ENCODE results near the gene PCLO. TPM values are rescaled to one million over a fixed set of nuclear protein-coding genes. Genes with fewer than 3 reads are reported as not detected.

The PCLO gene
- total RNA-seq, 2 donors from 2014 or later = 3.2 to 4.2 TPM

DNA sequence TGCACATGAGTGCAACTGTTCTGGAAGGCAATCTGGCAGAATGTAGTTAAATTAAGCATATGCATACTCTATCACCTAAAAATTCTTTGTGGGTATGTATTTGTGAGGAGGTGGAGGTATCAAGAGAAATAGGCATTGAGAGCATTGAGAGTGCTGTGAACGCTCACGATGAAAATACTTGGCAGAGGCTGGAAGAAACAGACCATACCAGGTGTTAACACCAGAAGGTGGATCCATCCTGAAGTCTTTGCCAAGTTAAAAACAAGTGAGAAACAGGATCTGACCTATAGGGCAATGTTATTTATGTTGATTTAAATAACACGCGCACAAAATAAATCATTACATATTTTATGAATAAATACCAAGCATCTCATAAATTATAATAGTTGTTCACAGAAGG, 311.6 kb downstream of the PCLO start:
- no peaks in the 10 kb centered on the region for H3K36me3 ChIP-seq (ENCODE audit: control insufficient read depth, insufficient read depth, low read length)
- H3K9ac ChIP-seq (ENCODE audit: extremely low read depth, low read length, poor library complexity, severe bottlenecking) = no peak overlapping the region
- TF ChIP-seq, protein P1, sequence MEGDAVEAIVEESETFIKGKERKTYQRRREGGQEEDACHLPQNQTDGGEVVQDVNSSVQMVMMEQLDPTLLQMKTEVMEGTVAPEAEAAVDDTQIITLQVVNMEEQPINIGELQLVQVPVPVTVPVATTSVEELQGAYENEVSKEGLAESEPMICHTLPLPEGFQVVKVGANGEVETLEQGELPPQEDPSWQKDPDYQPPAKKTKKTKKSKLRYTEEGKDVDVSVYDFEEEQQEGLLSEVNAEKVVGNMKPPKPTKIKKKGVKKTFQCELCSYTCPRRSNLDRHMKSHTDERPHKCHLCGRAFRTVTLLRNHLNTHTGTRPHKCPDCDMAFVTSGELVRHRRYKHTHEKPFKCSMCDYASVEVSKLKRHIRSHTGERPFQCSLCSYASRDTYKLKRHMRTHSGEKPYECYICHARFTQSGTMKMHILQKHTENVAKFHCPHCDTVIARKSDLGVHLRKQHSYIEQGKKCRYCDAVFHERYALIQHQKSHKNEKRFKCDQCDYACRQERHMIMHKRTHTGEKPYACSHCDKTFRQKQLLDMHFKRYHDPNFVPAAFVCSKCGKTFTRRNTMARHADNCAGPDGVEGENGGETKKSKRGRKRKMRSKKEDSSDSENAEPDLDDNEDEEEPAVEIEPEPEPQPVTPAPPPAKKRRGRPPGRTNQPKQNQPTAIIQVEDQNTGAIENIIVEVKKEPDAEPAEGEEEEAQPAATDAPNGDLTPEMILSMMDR (conservative IDR thresholded peaks at IDR 0.05) = no peak
- no peak for DNase-seq
- no peak overlapping the region for H3K4me3 ChIP-seq (ENCODE audit: low read length)
- no peak overlapping the region for H3K4me3 Mint-ChIP-seq
- no peaks in the 10 kb centered on the region for H3K4me1 ChIP-seq (ENCODE audit: control insufficient read depth, insufficient read depth, low read length)
- H3K9me3 Mint-ChIP-seq = no peaks in the 10 kb centered on the region
- H3K36me3 Mint-ChIP-seq (ENCODE audit: low read depth) = no peaks in the 10 kb centered on the region
- no peaks in the 10 kb centered on the region for H3K9me3 ChIP-seq (ENCODE audit: control insufficient read depth, low read length)
- H3K27me3 Mint-ChIP-seq (ENCODE audit: insufficient read depth) = no peaks in the 10 kb centered on the region
- no peak overlapping the region for H3K27ac Mint-ChIP-seq
- WGBS, 2 experiments (ENCODE audit: insufficient coverage in 1 of 2, insufficient read length in 1 of 2) = 92 to 100% methylated on average over 2 of the region's 4 CpGs
- no peak overlapping the region for H3K27ac ChIP-seq (ENCODE audit: low read depth, low read length)
- H3K27me3 ChIP-seq (ENCODE audit: control insufficient read depth, insufficient read depth, low read length, poor library complexity, severe bottlenecking) = no peaks in the 10 kb centered on the region
- no peaks in the 10 kb centered on the region for H3K4me1 Mint-ChIP-seq

DNA sequence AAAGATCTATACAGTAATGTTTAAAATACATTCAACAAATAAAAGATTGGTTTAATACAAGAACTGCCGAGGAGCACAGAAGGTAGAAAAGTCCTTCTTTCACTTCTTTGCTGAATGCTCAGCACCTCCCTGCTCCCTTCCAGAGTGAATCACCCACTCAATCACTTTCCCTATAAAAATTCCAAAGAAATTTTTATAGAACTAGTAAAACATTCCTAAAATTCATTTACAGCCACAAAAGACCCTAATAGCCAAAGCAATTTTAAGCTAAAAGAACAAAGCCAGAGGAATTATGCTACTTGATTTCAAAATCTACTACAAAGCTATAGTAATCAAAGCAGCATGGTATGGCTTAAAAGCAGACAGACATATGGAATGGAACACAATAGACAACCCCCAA, 320.9 kb downstream of the PCLO start:
- no peak overlapping the region for H3K27ac ChIP-seq (ENCODE audit: low read depth, low read length)
- TF ChIP-seq, protein P1 (conservative IDR thresholded peaks at IDR 0.05) = no peak

DNA sequence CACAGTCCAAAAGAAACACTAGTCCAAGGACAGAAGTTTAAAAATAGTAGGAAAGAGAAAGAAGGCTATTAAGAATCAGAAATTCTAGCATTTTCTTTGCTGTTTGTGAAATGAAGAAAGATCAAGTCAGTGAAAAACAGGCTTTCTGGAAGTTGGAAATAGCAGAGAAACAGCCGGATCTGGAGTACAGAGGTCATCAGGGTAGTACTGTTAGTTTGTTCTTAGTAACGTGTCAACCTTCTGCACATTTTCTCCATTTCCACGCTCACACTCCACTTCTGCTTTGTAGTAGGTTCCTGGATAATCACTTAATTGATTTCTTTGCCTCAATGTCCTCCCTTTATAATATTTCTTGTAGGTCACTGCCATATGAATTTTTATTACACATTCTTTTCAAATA, 322.6 kb downstream of the PCLO start:
- Histone ChIP-seq H3K9ac (ENCODE audit: extremely low read depth, low read length, poor library complexity, severe bottlenecking) (no peak overlapping the region), H3K27me3 (ENCODE audit: control insufficient read depth, insufficient read depth, low read length, poor library complexity, severe bottlenecking) (no peaks in the 10 kb centered on the region), H3K9me3 (ENCODE audit: control insufficient read depth, low read length) (no peaks in the 10 kb centered on the region), H3K4me1 (ENCODE audit: control insufficient read depth, insufficient read depth, low read length) (no peaks in the 10 kb centered on the region), H3K27ac (ENCODE audit: low read depth, low read length) (no peak overlapping the region), H3K4me3 (ENCODE audit: low read length) (no peak overlapping the region), H3K36me3 (ENCODE audit: control insufficient read depth, insufficient read depth, low read length) (no peaks in the 10 kb centered on the region)
- H3K4me1 Mint-ChIP-seq = peaks cover 4% of the 10 kb centered on the region
- TF ChIP-seq, protein P1 (conservative IDR thresholded peaks at IDR 0.05) = no peak
- 66% methylated on average over 3 of the region's 3 CpGs; no CpG with 5 or more reads in 1 of the 2 experiments for WGBS, 2 experiments (ENCODE audit: insufficient coverage in 1 of 2, insufficient read length in 1 of 2)
- H3K27ac Mint-ChIP-seq = no peak overlapping the region
- no peaks in the 10 kb centered on the region for H3K36me3 Mint-ChIP-seq (ENCODE audit: low read depth)
- no peak for DNase-seq
- H3K9me3 Mint-ChIP-seq = no peaks in the 10 kb centered on the region
- H3K27me3 Mint-ChIP-seq (ENCODE audit: insufficient read depth) = no peaks in the 10 kb centered on the region
- no peak overlapping the region for H3K4me3 Mint-ChIP-seq

More for the DNA sequence above, 320.9 kb downstream of the PCLO start:
- Mint-ChIP-seq H3K4me3 (no peak overlapping the region), H3K36me3 (ENCODE audit: low read depth) (no peaks in the 10 kb centered on the region), H3K9me3 (no peaks in the 10 kb centered on the region), H3K27me3 (ENCODE audit: insufficient read depth) (no peaks in the 10 kb centered on the region), H3K4me1 (peaks cover 5% of the 10 kb centered on the region), H3K27ac (no peak overlapping the region)
- no peaks in the 10 kb centered on the region for H3K27me3 ChIP-seq (ENCODE audit: control insufficient read depth, insufficient read depth, low read length, poor library complexity, severe bottlenecking)
- H3K9me3 ChIP-seq (ENCODE audit: control insufficient read depth, low read length) = no peaks in the 10 kb centered on the region
- H3K4me1 ChIP-seq (ENCODE audit: control insufficient read depth, insufficient read depth, low read length) = no peaks in the 10 kb centered on the region
- WGBS, 2 experiments (ENCODE audit: insufficient coverage in 1 of 2, insufficient read length in 1 of 2) = 91 to 100% methylated on average over 1 of the region's 1 CpG
- H3K4me3 ChIP-seq (ENCODE audit: low read length) = no peak overlapping the region
- H3K36me3 ChIP-seq (ENCODE audit: control insufficient read depth, insufficient read depth, low read length) = no peaks in the 10 kb centered on the region
- H3K9ac ChIP-seq (ENCODE audit: extremely low read depth, low read length, poor library complexity, severe bottlenecking) = no peak overlapping the region
- DNase-seq = no peak
